Neural crest cell (in vitro differentiated cells): ENCODE data around the gene CHEK2. TPM values are rescaled to one million over a fixed set of nuclear protein-coding genes. Genes with fewer than 3 reads are reported as not detected.
A peak's percentile ranks its signal among the peaks of the same experiment; 100 is the strongest.

Experiments used
- DNase-seq: peaks from one replicate; pipeline ENCODE4 v3.0.0; 2021; ENCODE audit warnings: low read depth, mixed read lengths, low spot score
- H3K27ac Mint-ChIP-seq: one replicate; pipeline ENCODE4 v1.8.0; 2021; ENCODE audit warnings: mild to moderate bottlenecking, mixed read lengths; ENCODE audit not compliant: unreplicated experiment
- H3K27me3 Mint-ChIP-seq: 2 replicates; pipeline ENCODE4 v1.8.0; 2021; ENCODE audit warnings: low read depth, mild to moderate bottlenecking, mixed read lengths
- H3K36me3 Mint-ChIP-seq: 2 replicates; pipeline ENCODE4 v1.8.0; 2021; ENCODE audit warnings: low read depth, mild to moderate bottlenecking, mixed read lengths
- H3K4me1 Mint-ChIP-seq: 2 replicates; pipeline ENCODE4 v1.8.0; 2021; ENCODE audit warnings: mixed read lengths
- H3K4me3 Mint-ChIP-seq: one replicate; pipeline ENCODE4 v1.8.0; 2021; ENCODE audit warnings: mild to moderate bottlenecking, mixed read lengths
- H3K9me3 Mint-ChIP-seq: 2 replicates; pipeline ENCODE4 v1.8.0; 2021; ENCODE audit warnings: mixed read lengths
- long read RNA-seq: library from polyadenylated mRNA; unstranded; transcript quantifications from one replicate; pipeline ENCODE4 v2.0.0, GENCODE V29; 2020
- total RNA-seq: library from RNA; stranded (reverse); gene quantifications from 2 replicates; pipeline ENCODE4 v1.2.1, GENCODE V29; 2021
- TF ChIP-seq, protein P1 (sequence below): fragments of 200-600 bp; sonication (generic); conservative IDR thresholded peaks from 2 replicates; pipeline ENCODE4 v1.5.0; 2021; ENCODE audit warnings: antibody characterized with exemption, mild to moderate bottlenecking

The CHEK2 gene
- 44.2 and 45.0 TPM in 2 replicates for total RNA-seq
- long read RNA-seq, transcript CHEK2-208 (15 exons, 1,844 nt) = major isoform, 71 of 122 reads
- long read RNA-seq, transcript CHEK2-204 (16 exons, 1,971 nt) = minor isoform, 5 of 122 reads
- long read RNA-seq, partial matches to known transcripts = 15 of 122 reads
- long read RNA-seq, other reads (novel, unspliced or antisense) = 22 of 122 reads

DNA sequence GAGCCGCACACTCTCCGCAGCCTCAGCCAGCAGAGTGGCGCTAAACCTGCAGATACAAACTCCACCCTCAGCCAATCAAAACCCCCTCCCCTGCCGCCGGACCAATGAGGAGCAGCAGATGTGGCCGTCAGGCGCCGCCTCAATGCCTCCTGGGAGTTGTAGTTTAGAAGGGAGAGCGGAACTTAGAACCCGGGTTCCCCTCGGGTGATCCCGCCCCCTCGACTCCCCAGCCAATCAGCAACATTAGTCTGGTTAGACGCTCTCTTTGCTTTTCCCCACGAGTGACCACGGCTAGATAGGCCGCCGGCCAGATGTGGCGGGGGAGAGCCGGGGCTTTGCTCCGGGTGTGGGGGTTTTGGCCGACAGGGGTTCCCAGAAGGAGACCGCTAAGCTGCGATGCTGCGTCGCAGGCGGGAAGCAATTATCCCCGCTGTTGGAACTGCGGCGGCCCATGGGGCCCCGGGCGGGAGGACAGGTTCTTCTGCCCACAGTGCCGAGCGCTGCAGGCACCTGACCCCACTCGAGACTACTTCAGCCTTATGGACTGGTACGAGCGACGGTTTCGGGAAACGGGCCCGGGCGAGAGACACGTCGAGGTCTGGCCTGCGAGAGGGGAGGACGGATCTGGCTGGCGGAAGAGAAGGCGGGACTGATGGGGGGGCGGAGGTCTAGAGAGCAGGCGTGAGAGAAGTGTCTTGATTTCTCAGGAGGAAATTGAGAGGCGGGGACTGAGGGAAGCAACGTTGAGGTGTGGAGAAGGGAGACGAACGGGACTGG is at the start of gene CHEK2, which contains the start of gene HSCB:
Gene CHEK2 (minus strand): TSS at position 36 of the 777 bp plus-strand sequence. CDS start 7,099 bp downstream, outside the sequence.
Gene HSCB (plus strand): TSS at position 255 of the 777 bp plus-strand sequence. CDS start 57 bp downstream, at position 312.
- Mint-ChIP-seq H3K27me3 (no peaks in the 10 kb centered on the region), H3K27ac (peak within 1 kb of the TSS; percentile 89), H3K4me1 (peaks cover 42% of the 10 kb centered on the region), H3K36me3 (no peaks in the 10 kb centered on the region), H3K9me3 (no peaks in the 10 kb centered on the region), H3K4me3 (peak within 1 kb of the TSS; percentile 97)
- TF ChIP-seq, protein P1, sequence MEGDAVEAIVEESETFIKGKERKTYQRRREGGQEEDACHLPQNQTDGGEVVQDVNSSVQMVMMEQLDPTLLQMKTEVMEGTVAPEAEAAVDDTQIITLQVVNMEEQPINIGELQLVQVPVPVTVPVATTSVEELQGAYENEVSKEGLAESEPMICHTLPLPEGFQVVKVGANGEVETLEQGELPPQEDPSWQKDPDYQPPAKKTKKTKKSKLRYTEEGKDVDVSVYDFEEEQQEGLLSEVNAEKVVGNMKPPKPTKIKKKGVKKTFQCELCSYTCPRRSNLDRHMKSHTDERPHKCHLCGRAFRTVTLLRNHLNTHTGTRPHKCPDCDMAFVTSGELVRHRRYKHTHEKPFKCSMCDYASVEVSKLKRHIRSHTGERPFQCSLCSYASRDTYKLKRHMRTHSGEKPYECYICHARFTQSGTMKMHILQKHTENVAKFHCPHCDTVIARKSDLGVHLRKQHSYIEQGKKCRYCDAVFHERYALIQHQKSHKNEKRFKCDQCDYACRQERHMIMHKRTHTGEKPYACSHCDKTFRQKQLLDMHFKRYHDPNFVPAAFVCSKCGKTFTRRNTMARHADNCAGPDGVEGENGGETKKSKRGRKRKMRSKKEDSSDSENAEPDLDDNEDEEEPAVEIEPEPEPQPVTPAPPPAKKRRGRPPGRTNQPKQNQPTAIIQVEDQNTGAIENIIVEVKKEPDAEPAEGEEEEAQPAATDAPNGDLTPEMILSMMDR = no peak
- peak; percentile 93 for DNase-seq

- Mint-ChIP-seq H3K4me3 (no peak overlapping the region), H3K36me3 (peaks cover 14% of the 10 kb centered on the region), H3K9me3 (no peaks in the 10 kb centered on the region), H3K27me3 (no peaks in the 10 kb centered on the region), H3K27ac (no peak overlapping the region), H3K4me1 (peaks cover 6% of the 10 kb centered on the region)
- TF ChIP-seq, protein P1 = no peak
- no peak for DNase-seq
Observed at GRCh38 chr22:28791124-28791523, 49.5 kb upstream of the CHEK2 start.

- Mint-ChIP-seq H3K4me3 (no peak overlapping the region), H3K9me3 (no peaks in the 10 kb centered on the region), H3K27ac (no peak overlapping the region), H3K4me1 (peaks cover 6% of the 10 kb centered on the region), H3K36me3 (peaks cover 12% of the 10 kb centered on the region), H3K27me3 (no peaks in the 10 kb centered on the region)
- TF ChIP-seq, protein P1 = no peak
- no peak for DNase-seq
Observed at GRCh38 chr22:28788601-28789000, 47.0 kb upstream of the CHEK2 start.

GRCh38 chr22:28783786-28784671 is 42.4 kb upstream of the CHEK2 start:
- Mint-ChIP-seq H3K4me3 (no peak overlapping the region), H3K9me3 (no peaks in the 10 kb centered on the region), H3K4me1 (no peaks in the 10 kb centered on the region), H3K27ac (no peak overlapping the region), H3K36me3 (peaks cover 21% of the 10 kb centered on the region), H3K27me3 (no peaks in the 10 kb centered on the region)
- TF ChIP-seq, protein P1 = no peak
- no peak for DNase-seq

DNA sequence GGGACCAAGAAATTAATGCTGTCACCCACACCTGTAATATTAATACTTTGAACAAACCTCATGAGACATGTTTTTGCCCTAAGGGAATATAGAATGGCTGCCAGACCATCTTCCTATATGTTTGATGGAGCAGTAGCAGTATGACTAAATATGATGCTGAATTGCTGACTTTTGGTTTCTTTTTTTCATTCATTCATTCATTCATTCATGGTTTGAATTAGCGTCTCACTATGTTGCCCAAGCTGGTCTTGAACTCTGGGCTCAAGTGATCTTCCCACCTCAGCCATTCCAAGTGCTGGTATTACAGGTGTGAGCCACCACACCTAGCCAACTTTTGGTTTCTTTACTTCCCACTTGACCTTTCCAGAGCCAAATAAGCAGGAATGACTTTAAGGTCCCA is 38.7 kb upstream of the CHEK2 start:
- Mint-ChIP-seq H3K4me3 (no peak overlapping the region), H3K27ac (no peak overlapping the region), H3K36me3 (peaks cover 19% of the 10 kb centered on the region), H3K4me1 (no peaks in the 10 kb centered on the region), H3K27me3 (no peaks in the 10 kb centered on the region), H3K9me3 (no peaks in the 10 kb centered on the region)
- TF ChIP-seq, protein P1 = no peak
- no peak for DNase-seq
